ENCODE data around the gene ROBO2. TPM values are rescaled to one million over a fixed set of nuclear protein-coding genes. Genes with fewer than 3 reads are reported as not detected.

Gene ROBO2
- total RNA-seq, 4 donors from 2014 or later: 0.20 to 0.41 (median 0.32) TPM; not detected in 1

DNA sequence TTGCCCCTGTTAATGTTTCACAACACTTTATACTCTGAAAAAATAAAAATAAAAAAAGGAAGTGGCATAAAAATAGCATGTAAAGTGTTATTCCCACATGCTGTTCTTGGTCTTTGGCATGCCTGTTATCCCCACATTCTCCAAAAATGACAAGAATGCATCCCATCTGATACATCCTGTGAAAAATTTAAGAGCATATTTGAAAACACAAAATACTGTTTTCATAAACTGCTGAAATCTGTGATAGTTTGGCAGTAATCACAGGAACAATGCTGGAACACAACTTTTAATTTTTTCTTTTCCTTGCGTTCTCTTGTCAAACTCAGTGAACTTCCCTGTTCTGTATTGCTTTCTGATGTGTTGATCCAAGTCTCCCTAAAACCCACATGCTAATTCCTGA, 288.8 kb downstream of the ROBO2 start:
- no peak for TF ChIP-seq EP300 (IDR thresholded peaks at IDR 0.05; ENCODE audit: low read depth)
- TF ChIP-seq, protein P1, sequence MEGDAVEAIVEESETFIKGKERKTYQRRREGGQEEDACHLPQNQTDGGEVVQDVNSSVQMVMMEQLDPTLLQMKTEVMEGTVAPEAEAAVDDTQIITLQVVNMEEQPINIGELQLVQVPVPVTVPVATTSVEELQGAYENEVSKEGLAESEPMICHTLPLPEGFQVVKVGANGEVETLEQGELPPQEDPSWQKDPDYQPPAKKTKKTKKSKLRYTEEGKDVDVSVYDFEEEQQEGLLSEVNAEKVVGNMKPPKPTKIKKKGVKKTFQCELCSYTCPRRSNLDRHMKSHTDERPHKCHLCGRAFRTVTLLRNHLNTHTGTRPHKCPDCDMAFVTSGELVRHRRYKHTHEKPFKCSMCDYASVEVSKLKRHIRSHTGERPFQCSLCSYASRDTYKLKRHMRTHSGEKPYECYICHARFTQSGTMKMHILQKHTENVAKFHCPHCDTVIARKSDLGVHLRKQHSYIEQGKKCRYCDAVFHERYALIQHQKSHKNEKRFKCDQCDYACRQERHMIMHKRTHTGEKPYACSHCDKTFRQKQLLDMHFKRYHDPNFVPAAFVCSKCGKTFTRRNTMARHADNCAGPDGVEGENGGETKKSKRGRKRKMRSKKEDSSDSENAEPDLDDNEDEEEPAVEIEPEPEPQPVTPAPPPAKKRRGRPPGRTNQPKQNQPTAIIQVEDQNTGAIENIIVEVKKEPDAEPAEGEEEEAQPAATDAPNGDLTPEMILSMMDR (IDR thresholded peaks at IDR 0.05): no peak
- no peak for TF ChIP-seq POLR2AphosphoS5 (IDR thresholded peaks at IDR 0.05)
- no peak for TF ChIP-seq POLR2A (IDR thresholded peaks at IDR 0.05)
- in situ Hi-C loops (cut with MboI; ENCODE audit: low pct_ligation_motif_present in 1 of 4, low pct_unique_long_range_greater_than_20kb in 1 of 4, low sequenced_read_pairs in 3 of 4) (no loop called here), intact Hi-C loops (cut with DNase I; ENCODE audit: low total_unique reads) (no loop called here)
- DNase-seq: no peak
- H3K9me3 ChIP-seq: no peaks in the 10 kb centered on the region
- H3K4me3 ChIP-seq: no peak overlapping the region
- no peaks in the 10 kb centered on the region for H3K27me3 ChIP-seq
- no peaks in the 10 kb centered on the region for H3K4me1 ChIP-seq
- no peak overlapping the region for H3K27ac ChIP-seq
- 73 to 74% methylated on average over 1 of the region's 1 CpG for WGBS, 2 donors (ENCODE audit: low coverage in 1 of 2)
- H3K36me3 ChIP-seq: no peaks in the 10 kb centered on the region

DNA sequence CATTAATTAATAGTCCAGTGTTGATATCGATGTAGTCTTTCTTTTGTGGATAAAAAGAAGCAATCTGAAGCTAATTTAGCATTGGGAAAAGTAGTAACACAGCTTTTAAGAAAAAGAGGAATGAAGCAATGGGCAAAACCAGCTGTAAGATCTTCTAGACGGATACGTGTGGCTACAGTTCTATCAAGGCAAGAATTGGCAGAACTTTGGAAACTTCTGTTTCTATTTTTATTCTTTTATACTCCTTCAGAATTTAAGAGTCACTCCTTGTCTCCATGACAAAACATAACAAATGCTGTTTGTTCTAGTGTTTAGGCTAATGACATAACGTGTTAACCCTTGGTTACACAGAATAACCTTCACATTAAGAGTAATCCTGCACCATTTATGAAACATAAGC, 289.2 kb downstream of the ROBO2 start:
- Histone ChIP-seq H3K4me1 (no peaks in the 10 kb centered on the region), H3K9me3 (no peaks in the 10 kb centered on the region), H3K36me3 (no peaks in the 10 kb centered on the region), H3K27me3 (no peaks in the 10 kb centered on the region), H3K4me3 (no peak overlapping the region), H3K27ac (no peak overlapping the region)
- TF ChIP-seq EP300 (IDR thresholded peaks at IDR 0.05; ENCODE audit: low read depth) (no peak), POLR2AphosphoS5 (IDR thresholded peaks at IDR 0.05) (no peak), POLR2A (IDR thresholded peaks at IDR 0.05) (no peak)
- TF ChIP-seq, protein P1 (IDR thresholded peaks at IDR 0.05): no peak
- WGBS, 2 donors (ENCODE audit: low coverage in 1 of 2): 43 to 49% methylated on average over 4 of the region's 4 CpGs
- no peak for DNase-seq
- intact Hi-C loops (cut with DNase I; ENCODE audit: low total_unique reads): no loop called here
- in situ Hi-C loops (cut with MboI; ENCODE audit: low pct_ligation_motif_present in 1 of 4, low pct_unique_long_range_greater_than_20kb in 1 of 4, low sequenced_read_pairs in 3 of 4): no loop called here

DNA sequence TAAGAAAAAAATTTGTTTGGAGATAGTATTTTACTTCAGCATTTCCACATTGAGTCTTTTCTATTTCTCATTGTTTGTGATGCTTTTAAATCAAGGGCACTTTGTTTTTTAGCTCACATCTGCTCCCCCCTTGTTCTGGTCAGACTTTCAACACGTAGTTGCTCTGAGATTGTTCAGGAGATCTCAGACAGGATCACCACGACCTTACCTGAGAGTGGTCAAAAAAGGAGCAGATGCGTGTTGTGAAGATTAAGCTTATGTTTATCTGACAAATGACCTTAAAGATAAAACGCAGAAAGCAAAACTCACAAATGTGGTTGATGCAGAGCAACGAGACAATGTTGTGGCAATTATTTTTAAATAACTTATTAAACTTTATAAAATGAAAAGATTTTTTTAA, 298.3 kb downstream of the ROBO2 start:
- 73 to 80% methylated on average over 5 of the region's 5 CpGs for WGBS, 2 donors (ENCODE audit: low coverage in 1 of 2)
- Histone ChIP-seq H3K4me1 (no peaks in the 10 kb centered on the region), H3K36me3 (no peaks in the 10 kb centered on the region), H3K9me3 (no peaks in the 10 kb centered on the region), H3K27ac (no peak overlapping the region), H3K4me3 (no peak overlapping the region), H3K27me3 (no peaks in the 10 kb centered on the region)
- in situ Hi-C loops (cut with MboI; ENCODE audit: low pct_ligation_motif_present in 1 of 4, low pct_unique_long_range_greater_than_20kb in 1 of 4, low sequenced_read_pairs in 3 of 4): no loop called here
- DNase-seq: no peak
- TF ChIP-seq, protein P1 (IDR thresholded peaks at IDR 0.05): no peak
- TF ChIP-seq POLR2A (IDR thresholded peaks at IDR 0.05) (no peak), POLR2AphosphoS5 (IDR thresholded peaks at IDR 0.05) (no peak), EP300 (IDR thresholded peaks at IDR 0.05; ENCODE audit: low read depth) (no peak)
- intact Hi-C loops (cut with DNase I; ENCODE audit: low total_unique reads): no loop called here

DNA sequence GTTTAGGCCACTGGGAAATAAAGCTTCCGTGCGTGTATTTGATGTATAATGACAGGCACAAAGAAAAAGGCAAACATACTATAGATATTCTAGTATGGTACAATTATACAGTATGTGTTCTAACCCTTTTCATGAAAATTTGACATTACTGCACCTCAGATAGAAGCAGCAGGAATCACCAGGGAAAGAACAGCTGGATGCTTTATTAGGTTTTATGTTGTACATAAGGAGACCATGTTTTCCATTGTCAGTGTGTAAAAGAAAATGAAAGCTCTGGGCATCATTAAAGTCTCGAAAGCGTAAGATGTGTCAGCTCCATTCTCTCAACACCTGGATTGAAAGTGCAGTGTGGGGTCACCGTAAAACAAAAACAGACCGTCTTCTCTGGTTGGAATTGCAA, 302.1 kb downstream of the ROBO2 start:
- in situ Hi-C loops (cut with MboI; ENCODE audit: low pct_ligation_motif_present in 1 of 4, low pct_unique_long_range_greater_than_20kb in 1 of 4, low sequenced_read_pairs in 3 of 4): no loop called here
- 86 to 87% methylated on average over 6 of the region's 6 CpGs for WGBS, 2 donors (ENCODE audit: low coverage in 1 of 2)
- TF ChIP-seq, protein P1 (IDR thresholded peaks at IDR 0.05): no peak
- TF ChIP-seq EP300 (IDR thresholded peaks at IDR 0.05; ENCODE audit: low read depth) (no peak), POLR2A (IDR thresholded peaks at IDR 0.05) (no peak), POLR2AphosphoS5 (IDR thresholded peaks at IDR 0.05) (no peak)

More for the DNA sequence above, 302.1 kb downstream of the ROBO2 start:
- no peak for DNase-seq
- no peaks in the 10 kb centered on the region for H3K27me3 ChIP-seq
- H3K4me3 ChIP-seq: no peak overlapping the region
- H3K9me3 ChIP-seq: no peaks in the 10 kb centered on the region
- no peaks in the 10 kb centered on the region for H3K4me1 ChIP-seq
- no peaks in the 10 kb centered on the region for H3K36me3 ChIP-seq
- intact Hi-C loops (cut with DNase I; ENCODE audit: low total_unique reads): no loop called here
- no peak overlapping the region for H3K27ac ChIP-seq
